VCaP (cell line): Measurements from ENCODE around the gene TGDS.

Source experiments
- H3K27ac ChIP-seq: fragments of 450-650 bp; 2 replicates; pipeline ENCODE4 v1.5.1; 2017
- CTCF ChIP-seq: fragments of 450-650 bp; conservative IDR thresholded peaks from 2 replicates; pipeline ENCODE4 v1.5.1; 2017; ENCODE audit warnings: mild to moderate bottlenecking, moderate library complexity

TGDS gene

GRCh38 chr13:94559222-94559795, 36.6 kb downstream of the TGDS start:
- H3K27ac ChIP-seq, result no peak overlapping the region
- TF ChIP-seq CTCF, result no peak

- H3K27ac ChIP-seq, result no peak overlapping the region
Observed at GRCh38 chr13:94558716-94559115, 37.2 kb downstream of the TGDS start.

GRCh38 chr13:94557684-94558235, 38.2 kb downstream of the TGDS start:
- H3K27ac ChIP-seq, result no peak overlapping the region
- TF ChIP-seq CTCF, result no peak

More at GRCh38 chr13:94558716-94559115, 37.2 kb downstream of the TGDS start:
- no peak for TF ChIP-seq CTCF

- no peak overlapping the region for H3K27ac ChIP-seq
- no peak for TF ChIP-seq CTCF
Observed at GRCh38 chr13:94556621-94557020, 39.3 kb downstream of the TGDS start.

- no peak overlapping the region for H3K27ac ChIP-seq
- TF ChIP-seq CTCF, result no peak
Observed at GRCh38 chr13:94556041-94556440, 39.9 kb downstream of the TGDS start.

GRCh38 chr13:94553766-94554165, 42.2 kb downstream of the TGDS start:
- no peak overlapping the region for H3K27ac ChIP-seq
- no peak for TF ChIP-seq CTCF

- H3K27ac ChIP-seq, result no peak overlapping the region
- TF ChIP-seq CTCF, result no peak
Observed at GRCh38 chr13:94552095-94552494, 43.9 kb downstream of the TGDS start.
